ENCODE data around the gene SRSF1.
"Not testable (repeated sequence)": the region's sequence is repeated elsewhere in the genome, so short reads cannot be mapped to it uniquely, and the experiment has no call there.

SRSF1 gene, protein sequence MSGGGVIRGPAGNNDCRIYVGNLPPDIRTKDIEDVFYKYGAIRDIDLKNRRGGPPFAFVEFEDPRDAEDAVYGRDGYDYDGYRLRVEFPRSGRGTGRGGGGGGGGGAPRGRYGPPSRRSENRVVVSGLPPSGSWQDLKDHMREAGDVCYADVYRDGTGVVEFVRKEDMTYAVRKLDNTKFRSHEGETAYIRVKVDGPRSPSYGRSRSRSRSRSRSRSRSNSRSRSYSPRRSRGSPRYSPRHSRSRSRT

DNA sequence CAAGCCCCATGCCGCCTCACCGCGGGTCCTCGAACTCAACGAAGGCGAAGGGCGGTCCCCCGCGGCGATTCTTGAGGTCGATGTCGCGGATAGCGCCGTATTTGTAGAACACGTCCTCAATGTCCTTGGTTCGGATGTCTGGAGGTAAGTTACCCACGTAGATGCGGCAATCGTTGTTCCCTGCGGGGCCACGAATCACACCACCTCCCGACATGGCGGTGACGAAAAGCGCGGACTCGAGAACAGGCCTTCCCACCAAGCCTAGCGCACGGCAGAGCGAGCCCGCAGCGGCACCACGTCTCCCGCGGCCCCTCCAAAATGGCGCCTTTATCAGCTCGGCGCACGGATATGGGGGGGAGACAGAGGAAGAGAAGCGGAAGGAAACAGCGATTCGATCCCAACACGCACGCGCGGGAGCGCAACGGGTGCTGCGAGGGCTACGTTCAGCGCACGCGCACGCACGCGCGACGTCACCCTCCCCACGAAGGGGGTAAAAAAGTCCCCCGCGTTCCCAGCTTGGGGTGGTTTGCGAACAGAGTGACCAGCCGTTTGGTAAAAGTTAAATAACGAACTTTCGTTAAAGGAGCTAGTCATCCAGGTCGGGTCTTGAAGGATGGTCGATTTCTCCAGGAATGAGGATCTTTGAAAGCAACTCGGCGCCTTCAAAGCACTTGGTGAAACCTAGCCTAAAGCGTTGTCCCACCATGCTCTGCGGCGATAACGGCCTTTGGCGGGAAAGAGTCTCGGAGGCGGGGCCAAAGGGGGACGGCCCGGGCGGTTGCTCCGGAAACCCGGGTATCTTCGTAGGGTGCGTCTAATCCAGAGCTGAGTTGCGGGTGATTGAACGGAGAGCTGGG lies at the start of gene SRSF1:
Gene SRSF1, minus strand, starts transcription at position 323 of the 857 bp plus-strand sequence. Its CDS starts 109 bp downstream, at position 214.
- DNase-seq, result peak; percentile 98

DNA sequence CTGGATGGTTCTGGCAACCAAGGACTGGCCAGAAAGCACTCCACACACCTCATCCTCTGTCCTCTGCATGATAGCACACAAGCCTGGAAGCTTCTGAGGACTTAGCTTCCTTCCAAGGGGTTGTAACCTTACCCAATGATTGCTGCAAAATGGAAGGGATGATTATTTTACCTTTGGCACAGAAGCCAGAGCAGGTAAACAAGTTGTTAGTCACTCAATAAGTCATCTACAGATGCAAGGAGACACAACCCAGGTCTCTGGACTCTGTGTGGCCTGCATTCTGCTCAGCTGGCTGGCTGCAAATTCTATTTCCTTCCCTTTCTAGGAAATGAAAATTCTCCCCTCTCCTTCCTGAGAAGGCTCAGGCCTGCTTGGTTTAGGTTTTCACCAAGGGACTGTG lies 49.4 kb upstream of the SRSF1 start:
- DNase-seq, result no peak

DNA sequence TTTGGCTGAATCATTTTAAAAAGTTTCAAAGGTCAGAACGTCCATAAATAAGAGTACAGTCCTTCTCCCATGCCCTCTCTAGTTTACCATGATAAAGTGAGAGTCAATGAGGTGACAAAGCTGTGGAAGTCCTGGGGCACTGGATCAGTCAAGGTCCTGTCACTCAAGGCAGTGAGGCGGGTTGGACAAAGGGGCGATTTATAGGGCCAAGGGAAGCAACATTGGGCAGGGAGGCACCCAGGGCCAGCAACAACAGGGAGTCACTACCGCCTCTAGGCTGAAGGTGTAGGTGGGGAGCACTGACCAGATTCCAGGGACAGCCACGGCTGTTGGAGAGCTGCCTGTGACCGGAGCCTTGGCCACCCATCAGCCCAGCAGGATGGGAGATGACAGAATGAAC lies 47.6 kb upstream of the SRSF1 start:
- DNase-seq, result no peak

DNA sequence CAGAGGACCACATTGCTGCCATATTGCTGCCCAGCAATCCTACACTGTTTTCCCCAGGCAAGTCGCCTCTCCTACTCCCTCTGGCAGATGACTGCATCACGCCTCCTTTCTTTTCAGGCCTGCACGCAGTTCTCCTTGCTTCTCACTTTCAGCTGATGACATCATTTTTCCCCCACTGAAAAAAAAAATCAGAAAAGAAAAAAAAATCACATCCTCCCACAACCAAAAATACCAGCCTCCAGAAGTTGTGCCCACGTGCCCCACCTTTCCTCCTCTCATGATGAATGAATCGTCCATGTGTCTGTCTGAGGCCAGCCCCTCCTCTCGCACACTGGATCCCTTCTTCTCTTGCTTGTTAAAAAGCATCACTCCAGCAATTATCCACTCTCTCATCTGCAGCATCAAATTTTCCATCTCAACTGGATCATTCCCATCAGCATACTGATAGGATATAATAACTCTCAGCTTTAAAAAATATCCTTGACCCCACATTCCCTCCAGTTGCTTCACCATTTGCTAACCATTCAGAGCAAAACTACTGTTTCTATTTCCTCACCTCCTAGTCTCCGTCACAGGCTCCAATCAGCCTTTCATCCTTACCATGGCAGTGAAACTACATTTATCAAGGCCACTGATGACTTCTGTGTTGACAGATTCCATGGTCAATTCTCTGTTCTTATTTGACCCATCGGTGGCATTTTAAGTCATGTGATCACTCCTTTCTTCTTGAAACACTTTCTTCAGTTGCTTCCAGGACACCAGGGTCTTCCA lies 46.1 kb upstream of the SRSF1 start:
- no peak for DNase-seq

DNA sequence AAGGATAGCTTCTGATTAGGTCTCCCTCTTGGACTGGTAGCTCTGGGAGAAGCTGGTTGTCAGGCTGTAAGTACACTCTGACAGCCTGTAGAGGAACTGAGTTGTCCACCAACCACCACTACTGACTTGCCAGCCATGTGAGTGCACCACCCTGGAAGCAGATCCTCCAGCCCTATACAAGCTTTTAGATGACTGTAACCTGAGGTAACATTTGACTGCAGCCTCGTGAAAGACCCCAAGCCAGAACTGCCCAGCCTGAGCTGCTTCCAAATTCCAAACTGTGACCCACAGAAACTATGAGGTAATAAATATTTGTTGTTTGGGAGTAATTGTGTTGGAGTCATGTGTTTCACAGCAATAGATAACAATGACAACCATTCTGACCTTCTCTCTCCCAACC lies 45.4 kb upstream of the SRSF1 start:
- no peak for DNase-seq

DNA sequence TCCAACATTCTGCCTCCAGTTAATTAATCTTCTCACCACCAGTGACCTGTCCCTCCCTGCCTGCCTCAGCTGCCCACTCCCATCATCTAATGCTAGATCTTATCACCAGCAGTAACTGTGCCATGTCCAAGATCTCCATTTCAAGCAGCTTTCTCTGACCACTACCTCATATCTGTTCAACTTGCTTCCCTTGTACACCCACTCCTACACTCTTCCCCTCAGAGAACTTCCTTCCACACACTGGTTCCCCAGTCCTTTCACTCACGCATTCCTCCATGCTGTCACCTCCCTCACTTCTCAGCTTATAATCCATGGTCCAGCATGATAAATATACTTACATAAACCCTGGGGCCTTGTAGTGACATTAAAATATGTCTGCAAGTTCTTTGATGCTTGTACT lies 44.4 kb upstream of the SRSF1 start:
- no peak for DNase-seq

DNA sequence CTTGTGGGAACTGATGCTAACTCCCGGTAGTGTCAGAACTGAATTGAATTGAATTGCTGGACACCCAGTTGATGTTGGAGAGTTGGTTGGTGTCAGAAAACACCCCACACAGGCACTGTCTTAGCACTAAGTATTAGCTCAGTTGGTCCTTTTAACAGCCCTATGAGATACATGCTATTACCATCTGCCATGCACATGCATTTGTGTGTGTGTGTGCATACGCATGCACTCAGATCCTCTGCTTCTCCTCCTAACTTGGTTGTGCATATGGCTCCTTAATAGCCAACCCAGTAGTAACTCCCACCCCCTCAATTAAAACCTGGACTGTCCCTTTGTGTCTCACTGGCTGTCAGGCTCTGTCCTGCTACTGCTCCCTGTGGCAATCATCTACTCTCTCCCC lies 43.9 kb upstream of the SRSF1 start:
- no peak for DNase-seq

DNA sequence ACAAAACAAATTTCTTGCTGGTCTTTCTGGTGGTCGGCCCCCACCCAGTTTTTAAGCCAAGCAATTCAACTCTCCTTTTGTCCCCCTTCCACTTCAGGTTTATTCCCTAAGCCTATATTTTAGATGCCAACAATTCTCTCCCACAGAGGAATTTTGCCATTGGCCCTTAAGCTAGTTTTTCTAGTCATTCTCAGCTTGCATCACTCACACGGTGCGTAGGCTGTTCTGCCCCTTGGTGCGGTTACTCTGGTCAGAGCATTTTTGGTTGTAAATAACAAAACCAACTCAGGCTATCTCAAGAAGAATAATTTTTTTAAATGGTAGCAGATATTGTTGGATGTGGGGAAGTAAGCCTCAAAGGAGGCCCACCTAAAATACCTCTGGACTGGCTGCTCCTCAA lies 42.5 kb upstream of the SRSF1 start:
- no peak for DNase-seq

DNA sequence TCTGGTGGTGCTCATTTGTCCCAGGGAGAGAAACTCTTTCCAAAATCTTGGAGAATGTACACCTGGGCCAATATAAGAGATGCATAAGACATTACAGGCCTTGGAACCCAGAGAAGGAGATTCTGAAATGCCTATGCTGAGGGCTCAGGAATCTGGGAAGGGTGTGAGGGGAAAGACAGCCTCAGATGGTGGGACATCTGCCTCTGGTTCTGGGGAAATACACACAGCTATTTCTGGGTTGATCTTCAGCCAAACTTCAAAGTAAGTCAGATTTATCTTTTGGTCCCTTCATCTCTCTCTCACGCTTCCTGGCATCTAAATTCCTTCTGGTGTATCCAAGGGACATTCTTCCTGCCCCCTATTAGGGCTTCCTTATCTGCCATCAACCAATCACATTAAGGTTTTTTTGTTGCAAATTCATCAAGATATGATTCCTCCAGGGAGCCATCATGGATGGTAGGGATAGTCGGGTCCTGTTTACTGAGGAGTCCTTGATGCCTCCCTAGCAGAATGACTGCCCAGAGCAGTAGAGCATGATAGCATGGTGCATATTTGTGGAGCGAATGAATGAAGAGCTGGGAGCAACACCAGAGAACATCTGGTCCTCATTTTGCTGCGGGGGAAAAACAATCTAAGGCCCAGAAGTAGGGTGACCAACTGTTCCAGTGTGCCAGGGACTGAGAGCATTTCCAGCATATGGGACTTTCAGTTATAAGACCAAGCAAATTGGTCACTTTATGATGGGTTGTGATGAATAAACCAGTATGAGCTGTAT lies 40.5 kb upstream of the SRSF1 start:
- DNase-seq, result no peak

DNA sequence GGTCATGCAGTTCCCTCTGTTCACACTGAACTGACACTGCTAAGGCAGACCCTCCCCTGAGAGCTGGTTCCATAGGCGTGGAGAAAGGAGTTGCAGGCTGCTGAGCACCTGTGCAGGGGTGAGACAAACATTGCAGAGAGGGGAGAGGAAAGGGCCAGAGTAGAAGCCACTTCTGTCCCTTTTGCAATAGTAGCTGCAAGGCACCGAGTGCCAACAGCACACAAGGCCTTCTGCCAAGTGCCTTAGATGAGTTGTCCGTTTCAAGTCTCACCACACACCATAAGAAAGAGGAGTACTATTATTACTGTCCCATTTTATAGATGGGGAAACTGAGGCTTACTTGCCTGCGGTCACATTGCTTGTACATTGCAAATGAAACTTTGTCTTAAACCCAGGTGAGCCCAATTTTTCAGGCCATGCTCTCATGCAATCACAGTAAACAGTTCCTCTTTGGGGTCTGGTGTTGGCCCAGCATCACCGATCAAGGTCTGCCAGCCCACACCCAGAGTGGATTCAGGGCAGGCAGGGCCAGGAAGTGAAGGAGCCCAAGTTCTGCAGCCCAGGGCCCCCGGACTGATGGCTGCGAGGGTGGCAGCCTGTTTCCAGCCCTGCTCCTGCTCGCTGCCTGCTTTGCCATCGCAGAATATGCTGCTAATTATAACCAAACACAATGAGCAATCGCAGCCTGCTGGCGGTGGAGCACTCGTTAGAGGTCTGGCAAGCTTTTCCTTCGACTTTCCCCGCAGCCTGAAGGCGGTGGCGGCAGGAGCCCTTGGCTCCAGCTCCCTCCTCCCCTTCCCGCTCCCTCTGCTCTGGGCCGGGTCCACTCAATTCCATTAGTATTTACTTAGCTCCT lies 39.4 kb upstream of the SRSF1 start:
- no peak for DNase-seq

DNA sequence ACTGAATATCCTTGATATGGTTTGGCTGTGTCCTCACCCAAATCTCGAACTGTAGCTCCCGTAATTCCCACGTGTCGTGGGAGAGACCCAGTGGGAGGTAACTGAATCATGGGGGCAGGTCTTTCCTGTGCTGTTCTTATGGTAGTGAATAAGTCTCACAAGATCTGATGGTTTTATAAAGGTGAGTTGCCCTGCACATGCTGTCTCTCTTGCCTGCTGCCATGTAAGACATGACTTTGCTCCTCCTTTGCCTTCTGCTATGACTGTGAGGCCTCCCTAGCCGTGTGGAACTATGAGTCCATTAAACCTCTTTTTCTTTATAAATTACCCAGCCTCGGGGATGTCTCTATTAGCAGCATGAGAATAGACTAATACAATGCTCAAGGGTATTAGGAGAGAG lies 37.2 kb upstream of the SRSF1 start:
- DNase-seq, result not testable (repeated sequence)

DNA sequence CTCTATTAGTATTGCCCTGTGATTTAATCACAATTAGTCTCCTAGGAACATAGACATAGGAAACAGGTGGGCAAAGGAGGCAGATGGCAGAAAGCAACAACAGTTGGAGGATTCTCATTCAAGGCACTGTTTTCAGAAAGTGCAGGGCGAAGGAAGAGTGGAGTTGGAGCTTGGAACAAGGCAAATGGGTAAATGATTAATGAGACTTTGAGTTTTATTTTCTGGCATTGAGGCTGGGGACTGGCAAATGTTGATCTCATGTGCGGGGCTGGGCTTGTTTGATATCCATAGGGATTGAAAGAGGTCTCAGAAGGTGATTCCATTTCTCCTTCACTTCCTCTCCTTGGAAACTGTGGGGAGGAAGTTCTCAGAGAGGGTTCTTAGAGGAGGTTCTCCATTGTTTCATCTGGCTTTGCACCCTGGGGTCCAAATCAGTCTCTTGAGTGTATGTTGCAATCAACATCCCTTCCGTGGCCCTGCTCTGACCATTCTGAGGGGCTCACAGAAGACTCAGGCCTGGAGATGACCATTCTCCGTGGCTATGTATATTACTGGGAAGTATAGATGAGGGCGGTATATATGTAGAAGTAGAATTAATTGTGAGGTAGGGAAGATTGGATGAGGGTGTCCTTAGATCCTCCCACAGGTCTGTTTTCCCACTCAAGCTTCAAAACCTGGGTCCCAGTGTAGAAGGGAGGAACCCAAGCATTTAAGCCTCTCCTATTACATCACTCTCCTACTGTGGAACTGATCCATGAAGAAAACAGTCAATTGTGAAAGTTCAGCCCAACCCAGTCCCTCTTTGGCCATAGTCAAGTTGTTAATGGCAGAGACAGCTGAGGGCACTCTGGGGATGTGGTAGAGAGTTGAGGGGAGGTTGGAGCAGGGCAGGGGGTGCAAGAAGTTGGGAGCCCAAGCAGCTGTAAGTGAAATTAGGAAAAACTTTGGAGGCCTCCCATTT lies 36.5 kb upstream of the SRSF1 start:
- no peak for DNase-seq

DNA sequence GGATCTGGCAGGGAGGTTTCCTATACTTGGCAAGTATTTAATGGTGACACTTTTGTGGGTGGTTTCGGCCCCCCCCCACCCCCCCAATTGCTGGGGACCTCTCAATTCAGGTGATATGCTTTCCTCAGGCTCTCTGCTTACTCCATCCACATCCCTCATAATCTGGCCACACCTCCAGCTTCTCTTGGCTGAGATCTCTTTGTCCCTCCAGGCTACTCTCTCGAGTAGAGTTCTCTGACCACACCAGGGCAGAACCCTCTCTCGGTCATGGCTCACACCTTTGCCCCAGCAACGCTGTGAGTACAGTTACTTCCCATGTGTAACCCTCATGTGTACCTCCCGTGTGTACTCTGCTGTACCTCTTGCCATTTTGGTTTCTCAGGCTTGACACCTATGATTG lies 34.1 kb upstream of the SRSF1 start:
- no peak for DNase-seq

DNA sequence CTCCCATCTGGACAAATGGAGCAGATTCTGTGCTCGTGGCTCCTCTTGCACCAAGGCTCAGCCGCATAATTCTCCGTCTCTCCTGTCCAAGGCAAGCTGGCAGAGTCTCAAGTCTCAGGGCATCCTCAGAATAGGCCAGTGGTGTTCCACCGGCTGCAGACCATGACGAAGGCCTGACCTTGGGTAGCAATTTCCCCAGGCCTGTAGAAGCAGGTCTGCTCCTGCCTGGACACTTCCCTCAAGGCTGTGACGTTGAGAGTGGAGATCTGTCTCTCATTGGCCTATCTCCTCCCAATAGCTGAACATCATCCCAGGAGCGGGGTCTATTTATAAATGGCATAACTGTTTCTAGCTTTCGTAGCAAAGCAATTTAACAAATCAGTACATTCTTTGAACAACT lies 33.3 kb upstream of the SRSF1 start:
- DNase-seq, result no peak

DNA sequence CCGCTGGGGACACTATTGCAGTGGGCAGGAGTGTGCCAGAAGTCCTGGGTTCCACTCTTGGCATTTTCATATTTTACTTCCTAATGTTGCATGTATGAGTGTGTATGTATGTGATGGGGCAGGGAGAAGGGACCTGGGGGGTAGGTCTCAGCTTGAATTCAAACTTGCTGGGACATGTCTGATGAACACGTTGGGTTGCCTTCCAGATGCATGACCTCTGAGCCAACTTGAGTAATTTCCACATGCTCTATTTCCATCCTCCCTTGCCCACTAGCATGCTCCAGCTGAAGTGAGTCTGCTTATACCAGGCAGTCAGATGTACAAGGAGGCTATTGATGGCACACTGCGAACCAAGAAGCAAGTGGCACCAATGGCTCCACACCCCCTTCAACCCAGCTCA lies 32.9 kb upstream of the SRSF1 start:
- no peak for DNase-seq

DNA sequence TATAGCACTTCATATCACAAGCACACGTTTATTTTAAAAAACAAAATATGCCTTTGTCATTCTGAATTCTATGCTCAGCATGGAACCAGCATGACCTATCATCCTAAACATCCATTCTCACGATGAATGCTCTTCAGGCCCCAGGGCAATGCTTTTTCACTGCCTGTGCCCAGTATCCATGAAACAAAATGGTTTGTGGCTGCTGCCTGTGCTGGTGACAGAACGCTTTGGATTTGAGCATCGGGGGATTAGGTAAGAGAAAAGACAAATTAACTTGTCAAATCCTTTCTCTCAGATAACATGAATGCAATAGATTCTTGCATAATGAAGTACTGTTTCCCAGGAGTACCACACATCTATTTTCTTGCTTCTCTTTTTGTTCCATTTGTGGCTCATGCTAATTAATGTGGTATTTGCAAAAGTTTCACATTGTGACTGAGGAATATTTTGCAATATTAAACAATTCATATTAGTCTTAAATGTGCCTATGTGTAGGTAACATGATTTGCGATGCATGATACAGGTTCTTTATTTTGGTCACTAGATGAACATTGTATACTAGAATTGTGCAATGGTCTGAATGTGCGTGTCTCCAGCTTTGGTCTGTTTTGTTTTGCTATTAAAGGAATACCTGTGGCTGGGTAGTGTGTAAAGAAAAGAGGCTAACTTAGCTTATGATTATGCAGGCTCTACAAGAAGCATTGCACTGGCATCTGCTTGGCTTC lies 25.8 kb upstream of the SRSF1 start:
- no peak for DNase-seq

DNA sequence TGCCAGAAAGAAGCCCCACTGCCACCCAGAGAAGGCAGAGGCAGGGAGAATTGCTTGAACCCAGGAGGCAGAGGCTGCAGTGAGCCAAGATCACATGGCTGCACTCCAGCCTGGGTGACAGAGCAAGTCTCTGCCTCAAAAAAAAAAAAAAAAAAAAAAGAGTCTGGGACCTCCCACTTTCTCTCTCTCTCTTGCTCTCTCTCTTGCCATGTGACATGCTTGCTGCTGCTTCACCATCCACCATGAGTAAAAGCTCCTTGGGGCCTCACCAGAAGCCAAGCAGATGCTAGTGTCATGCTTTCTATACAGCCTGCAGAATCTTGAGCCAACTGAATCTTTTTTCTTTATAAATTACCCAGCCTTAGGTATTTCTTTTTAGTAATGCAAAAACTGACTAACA lies 21.5 kb upstream of the SRSF1 start:
- DNase-seq, result no peak

DNA sequence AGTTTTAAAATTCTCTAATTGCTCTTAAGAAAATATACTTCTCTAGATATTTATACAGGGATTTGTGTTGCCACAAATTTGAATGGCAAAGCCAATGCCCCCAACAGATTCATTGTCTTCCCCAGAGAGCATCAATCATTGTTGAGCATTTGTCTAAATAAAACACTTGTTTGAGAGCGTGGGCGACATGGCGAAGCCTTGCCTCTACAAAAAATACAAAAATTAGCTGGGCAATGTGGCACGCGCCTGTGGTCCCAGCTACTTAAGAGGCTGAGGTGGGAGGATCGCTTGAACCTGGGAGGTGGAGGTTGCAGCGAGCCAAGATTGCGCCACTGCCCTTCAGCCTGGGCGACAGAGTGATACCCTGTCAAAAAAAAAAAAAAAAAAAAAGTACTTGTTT lies 13.4 kb upstream of the SRSF1 start:
- no peak for DNase-seq

DNA sequence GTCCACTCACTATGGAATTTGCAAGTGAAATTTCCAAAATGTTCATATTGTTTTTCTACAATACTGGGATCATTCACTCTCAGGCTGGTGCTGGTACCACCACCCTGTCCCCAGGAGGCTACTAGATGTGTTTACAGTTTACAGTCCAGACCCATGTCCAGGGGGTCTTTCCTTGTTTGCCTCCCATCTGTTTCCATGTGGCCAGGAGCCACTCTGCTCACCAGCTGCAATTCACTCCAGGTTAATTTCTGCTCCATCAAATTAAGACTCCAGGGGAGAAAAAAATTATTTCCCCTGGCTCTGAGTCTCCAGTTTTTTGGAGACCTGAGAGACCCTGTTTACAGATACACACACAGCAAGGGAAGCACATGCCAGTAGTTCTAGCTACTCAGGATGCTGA lies 12.5 kb upstream of the SRSF1 start:
- DNase-seq, result no peak

DNA sequence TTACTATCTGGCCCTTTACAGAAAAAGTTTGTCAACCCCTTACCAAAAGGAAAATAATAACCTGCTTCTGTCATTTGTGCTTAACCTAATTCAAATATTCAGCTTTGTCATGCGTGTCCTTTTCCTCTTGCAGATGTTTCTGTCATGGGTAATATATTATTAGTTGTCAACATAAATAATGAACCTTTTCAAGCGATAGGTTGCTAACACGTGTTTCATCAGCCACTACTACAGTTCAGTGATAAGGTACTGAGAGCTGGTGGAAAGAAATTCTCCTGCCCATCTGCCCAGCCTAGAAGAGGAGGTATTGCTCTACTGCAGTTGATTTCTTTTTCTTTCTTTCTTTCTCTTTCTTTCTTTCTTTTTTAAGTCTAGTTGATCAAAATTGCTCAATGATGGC lies 12.0 kb upstream of the SRSF1 start:
- DNase-seq, result no peak
